Heart right ventricle (tissue), 16 donors: ENCODE data around the gene PRR16. TPM values are rescaled to one million over a fixed set of nuclear protein-coding genes. Genes with fewer than 3 reads are reported as not detected.

ENCODE experiments used
- ATAC-seq, 8 donors: fragments of 200-7000 bp; cut with Tn5 transposase; one replicate each; pipeline ENCODE4 v1.9.1; 2020; ENCODE audit warnings: mild to moderate bottlenecking in 8 of 8, moderate library complexity in 8 of 8, moderate number of reproducible peaks in 1 of 8
- DNase-seq, 2 donors: peaks; one replicate each; pipeline ENCODE4 v3.0.0-alpha.2; 2020
- H3K27ac ChIP-seq, 10 donors: fragments of 200-600 bp; sonication (generic) in 2 of 10; one replicate each; pipeline versions ENCODE4 v1.5.0 to v1.8.0; 2020 to 2022; ENCODE audit warnings: mild to moderate bottlenecking in 3 of 10
- H3K27me3 ChIP-seq, 7 donors: fragments of 200-600 bp; one replicate each; pipeline ENCODE4 v1.8.0; 2021 to 2022; ENCODE audit warnings: mild to moderate bottlenecking in 2 of 7
- H3K36me3 ChIP-seq, 9 donors: fragments of 200-600 bp; sonication (generic) in 1 of 9; one replicate each; pipeline versions ENCODE4 v1.5.0 to v1.8.0; 2020 to 2022; ENCODE audit warnings: mild to moderate bottlenecking in 2 of 9
- H3K4me1 ChIP-seq, 9 donors: fragments of 200-600 bp; sonication (generic) in 1 of 9; one replicate each; pipeline versions ENCODE4 v1.5.0 to v1.8.0; 2020 to 2022; ENCODE audit warnings: mild to moderate bottlenecking in 4 of 9
- H3K4me3 ChIP-seq, 10 donors: fragments of 200-600 bp; sonication (generic) in 2 of 10; one replicate each; pipeline versions ENCODE4 v1.5.0 to v1.8.0; 2020 to 2022; ENCODE audit warnings: mild to moderate bottlenecking in 7 of 10, moderate library complexity in 2 of 10
- H3K9me3 ChIP-seq, 11 donors: fragments of 200-600 bp in 10 of 11; sonication (generic) in 2 of 11; one replicate each; pipeline versions ENCODE4 v1.5.0 to v1.8.0; 2013 to 2022; ENCODE audit warnings: mild to moderate bottlenecking in 2 of 11, control low read depth in 1 of 11, moderate library complexity in 1 of 11
- WGBS, 2 donors: extraction: QIAGEN DNeasy Blood & Tissue Kit; methylation state at CpG; one replicate each; pipeline ENCODE4 v1.1.7; 2013; ENCODE audit warnings: inconsistent platforms in 1 of 2; 5-methylcytosine and 5-hydroxymethylcytosine counted together
- intact Hi-C, 10 donors: fragments of 100-400 bp; cut with DNase I; formaldehyde crosslinking; loops; one replicate each; pipeline versions ENCODE4 v1.11.1 to v1.14.2; 2022
- polyA plus RNA-seq, 2 donors: library from polyadenylated mRNA; stranded (reverse); fragments of 200-250 nt; gene quantifications; one replicate each; pipeline ENCODE4 v1.2.3, GENCODE V29; 2013
- total RNA-seq, 10 donors: library from RNA; stranded (reverse); fragmentation: NEBNext Ultra II Directional in 3 of 10; extraction: Animal tissue kit (Norgen Biotek cat#: 25700) in 3 of 10; gene quantifications; one replicate each; pipeline versions ENCODE4 v1.2.1 to v1.2.4, GENCODE V29; 2021 to 2023
- TF ChIP-seq, protein P1 (sequence below), 9 donors: fragments of 200-600 bp; sonication (generic) in 2 of 9; IDR thresholded peaks; one replicate each; pipeline versions ENCODE4 v1.5.0 to v1.8.0; 2021 to 2022; ENCODE audit warnings: antibody characterized with exemption in 9 of 9, mild to moderate bottlenecking in 5 of 9, moderate library complexity in 1 of 9
- donor health status: Arrhythmogenic right ventricular cardiomyopathy.
- donor health status: ischemic (EF 13 %, LVEDD 7.1; RV severe dilation, severe dysfunction).
- donor health status: healthy with polysubstance abuse.
- donor health status: DM: no; HTN: yes; CAD: no.
- donor health status: DM: no; HTN: no; CAD: no.
- donor health status: ischemic (EF 25% LVEDD 6.9; RV normal size, moderate dysfunction).
- donor health status: ischemic (EF 25% LVEDD 5.7; RV mildly dilated, moderate dysfunction).
- donor health status: healthy.
- donor health status: DM: yes; HTN: yes; CAD: no.
- donor health status: Ischemic cardiomyopathy.
- donor health status: ischemic (EF 35%, LVEDD 5.7; RV mildly dilated, moderate dysfunction).
- donor health status: nonischemic (EF 11% LVEDD 7.7; RV severe dilation, severe dysfunction).
- donor health status: DM: yes; HTN: yes; CAD: no.
- donor health status: PGD.
- donor health status: ischemic (EF 29% LVEDD 5.4; RV normal size, mild dysfunction).
- donor health status: nonischemic (EF 23%, LVEDD 6.1; RV moderate dilation, normal function).

The PRR16 gene
- total and polyA plus RNA-seq, 12 donors = 5.3 to 22.9 (median 10.4) TPM

GRCh38 chr5:120567921-120568320, 103.8 kb downstream of the PRR16 start:
- intact Hi-C loops = no loop called here
- ATAC-seq = no peak
- 65 to 83% methylated on average over 4 of the region's 4 CpGs for WGBS, 2 donors

DNA sequence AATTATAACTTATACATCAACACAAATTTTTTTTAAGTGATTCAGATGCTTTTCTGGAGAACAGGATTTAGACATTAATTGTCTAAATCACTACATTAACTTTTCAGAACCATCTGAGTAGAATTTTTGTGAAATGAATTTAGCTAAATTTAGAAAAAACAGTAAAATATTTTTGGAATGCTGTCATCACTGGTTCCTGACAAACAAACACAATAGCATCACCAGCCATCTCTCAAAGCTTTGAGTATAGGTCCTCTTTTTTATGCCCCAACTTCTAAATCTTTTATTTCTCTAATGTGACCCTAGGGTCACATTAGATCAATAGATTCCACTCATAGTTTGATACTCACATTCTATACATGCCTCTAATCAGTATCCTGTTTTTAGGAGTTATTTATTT, 104.6 kb downstream of the PRR16 start:
- H3K4me3 ChIP-seq = no peak overlapping the region
- H3K4me1 ChIP-seq = no peaks in the 10 kb centered on the region
- no peak overlapping the region for H3K27ac ChIP-seq
- DNase-seq = no peak
- H3K36me3 ChIP-seq = no peaks in the 10 kb centered on the region
- intact Hi-C loops = no loop called here
- TF ChIP-seq, protein P1, sequence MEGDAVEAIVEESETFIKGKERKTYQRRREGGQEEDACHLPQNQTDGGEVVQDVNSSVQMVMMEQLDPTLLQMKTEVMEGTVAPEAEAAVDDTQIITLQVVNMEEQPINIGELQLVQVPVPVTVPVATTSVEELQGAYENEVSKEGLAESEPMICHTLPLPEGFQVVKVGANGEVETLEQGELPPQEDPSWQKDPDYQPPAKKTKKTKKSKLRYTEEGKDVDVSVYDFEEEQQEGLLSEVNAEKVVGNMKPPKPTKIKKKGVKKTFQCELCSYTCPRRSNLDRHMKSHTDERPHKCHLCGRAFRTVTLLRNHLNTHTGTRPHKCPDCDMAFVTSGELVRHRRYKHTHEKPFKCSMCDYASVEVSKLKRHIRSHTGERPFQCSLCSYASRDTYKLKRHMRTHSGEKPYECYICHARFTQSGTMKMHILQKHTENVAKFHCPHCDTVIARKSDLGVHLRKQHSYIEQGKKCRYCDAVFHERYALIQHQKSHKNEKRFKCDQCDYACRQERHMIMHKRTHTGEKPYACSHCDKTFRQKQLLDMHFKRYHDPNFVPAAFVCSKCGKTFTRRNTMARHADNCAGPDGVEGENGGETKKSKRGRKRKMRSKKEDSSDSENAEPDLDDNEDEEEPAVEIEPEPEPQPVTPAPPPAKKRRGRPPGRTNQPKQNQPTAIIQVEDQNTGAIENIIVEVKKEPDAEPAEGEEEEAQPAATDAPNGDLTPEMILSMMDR (IDR thresholded peaks at IDR 0.05) = no peak
- ATAC-seq = no peak
- no peaks in the 10 kb centered on the region for H3K27me3 ChIP-seq
- H3K9me3 ChIP-seq = peaks cover 0 to under 1% (median 0%) of the 10 kb centered on the region in 11 donors

More at GRCh38 chr5:120567921-120568320, 103.8 kb downstream of the PRR16 start:
- Histone ChIP-seq H3K9me3 (peaks cover 0 to 4% (median 0%) of the 10 kb centered on the region in 11 donors), H3K27me3 (no peaks in the 10 kb centered on the region), H3K36me3 (no peaks in the 10 kb centered on the region), H3K4me3 (no peak overlapping the region), H3K4me1 (no peaks in the 10 kb centered on the region), H3K27ac (no peak overlapping the region)
- TF ChIP-seq, protein P1 (IDR thresholded peaks at IDR 0.05) = no peak
- no peak for DNase-seq

DNA sequence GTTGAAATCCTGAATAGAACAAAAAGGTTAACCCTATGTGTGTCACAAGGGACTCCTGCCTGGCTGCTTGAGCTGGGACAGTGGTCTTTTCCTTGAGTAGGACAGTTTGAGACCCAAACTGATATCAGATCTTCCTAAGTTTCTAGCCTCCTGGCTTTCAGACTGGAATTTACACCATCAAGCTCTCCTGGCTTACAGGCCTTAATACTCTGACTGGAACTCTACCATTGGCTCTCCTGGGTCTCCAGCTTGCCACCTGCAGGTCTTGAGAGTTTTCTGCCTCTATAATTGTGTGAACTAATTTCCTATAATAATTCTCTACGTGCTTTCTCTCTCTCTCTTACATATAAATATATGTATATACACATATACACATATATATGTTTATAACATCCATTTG, 112.5 kb downstream of the PRR16 start:
- no peaks in the 10 kb centered on the region for H3K27me3 ChIP-seq

DNA sequence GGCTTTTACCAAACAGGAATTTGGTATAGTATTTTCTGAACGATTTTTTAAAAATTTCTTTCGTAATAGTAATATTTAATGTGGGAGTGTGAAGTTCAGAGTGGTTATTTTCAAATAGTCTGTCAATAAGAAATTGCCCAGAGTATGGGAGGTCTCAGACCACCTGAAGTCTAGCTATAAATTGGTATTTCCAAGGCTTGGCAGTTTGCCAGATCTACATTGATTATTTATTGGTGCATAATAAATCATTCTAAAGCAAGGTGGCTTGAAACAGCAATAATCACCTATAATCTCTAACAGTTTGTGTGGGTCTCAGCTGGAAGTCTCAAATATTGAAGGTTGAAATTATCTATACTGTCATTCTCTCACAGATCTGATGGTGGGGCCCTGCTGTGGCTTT, 118.5 kb downstream of the PRR16 start:
- WGBS, 2 donors = 24 to 58% methylated on average over 2 of the region's 2 CpGs

More for the DNA sequence above, 112.5 kb downstream of the PRR16 start:
- TF ChIP-seq, protein P1 (IDR thresholded peaks at IDR 0.05) = no peak
- no peak overlapping the region for H3K4me3 ChIP-seq
- ATAC-seq = no peak
- intact Hi-C loops = no loop called here
- no peak overlapping the region for H3K27ac ChIP-seq
- peaks cover 0 to 18% (median 6%) of the 10 kb centered on the region in 11 donors for H3K9me3 ChIP-seq
- H3K4me1 ChIP-seq = no peaks in the 10 kb centered on the region
- 46 to 58% methylated on average over 1 of the region's 1 CpG for WGBS, 2 donors
- no peak for DNase-seq
- no peaks in the 10 kb centered on the region for H3K36me3 ChIP-seq

More for the DNA sequence above, 118.5 kb downstream of the PRR16 start:
- no peak overlapping the region for H3K4me3 ChIP-seq
- H3K9me3 ChIP-seq = peaks cover 0 to 24% (median 6%) of the 10 kb centered on the region in 11 donors
- H3K4me1 ChIP-seq = no peaks in the 10 kb centered on the region
- no peaks in the 10 kb centered on the region for H3K27me3 ChIP-seq
- intact Hi-C loops = no loop called here
- TF ChIP-seq, protein P1 (IDR thresholded peaks at IDR 0.05) = no peak
- DNase-seq = no peak
- H3K27ac ChIP-seq = no peak overlapping the region
- H3K36me3 ChIP-seq = no peaks in the 10 kb centered on the region
- no peak for ATAC-seq
